K562 (cell line): ENCODE results near the gene ERF. TPM values are rescaled to one million over a fixed set of nuclear protein-coding genes. Genes with fewer than 3 reads are reported as not detected.
A peak's percentile ranks its signal among the peaks of the same experiment; 100 is the strongest.

Experiments
- BHLHE40 ChIP-seq: IDR thresholded peaks from 2 replicates; pipeline ENCODE4 v1.6.1; 2011; ENCODE audit warnings: low read length, improper control_type of control experiment
- BRD9 ChIP-seq: fragments of 450-650 bp; IDR thresholded peaks from 2 replicates; pipeline ENCODE4 v1.6.1; 2018; ENCODE audit warnings: low read depth; ENCODE audit not compliant: partially characterized antibody
- CEBPB ChIP-seq: fragments of 450-650 bp; IDR thresholded peaks from 2 replicates; pipeline ENCODE4 v1.6.1; 2016; ENCODE audit warnings: missing genetic modification characterization, missing compliant biosample characterization
- DNMT1 ChIP-seq: fragments of 450-650 bp; IDR thresholded peaks from 2 replicates; pipeline ENCODE4 v1.6.1; 2016; ENCODE audit warnings: antibody characterized with exemption, mild to moderate bottlenecking
- ELF1 ChIP-seq: fragments of 200-800 bp; sonication (Bioruptor generic); IDR thresholded peaks from 2 replicates; pipeline ENCODE4 v1.6.1; 2016; ENCODE audit warnings: missing genetic modification characterization, missing compliant biosample characterization
- FOSL1 ChIP-seq: fragments of 200-800 bp; sonication (Bioruptor generic); conservative IDR thresholded peaks from 2 replicates; pipeline ENCODE4 v1.6.1; 2016; ENCODE audit warnings: missing genetic modification characterization, missing compliant biosample characterization
- FOXK2 ChIP-seq, 2 experiments: fragments of 450-650 bp; IDR thresholded peaks in 1 of 2; conservative IDR thresholded peaks in 1 of 2; 2 replicates each; pipeline ENCODE4 v1.6.1; 2016; ENCODE audit warnings: low read depth in 2 of 2, mild to moderate bottlenecking in 1 of 2
- FOXO4 ChIP-seq: fragments of 450-650 bp; formaldehyde crosslinking; IDR thresholded peaks from 2 replicates; pipeline ENCODE4 v1.4.0; 2020; ENCODE audit warnings: mild to moderate bottlenecking, moderate library complexity
- MBD2 ChIP-seq: sonication (generic); IDR thresholded peaks from 2 replicates; pipeline ENCODE4 v1.6.1; 2016; ENCODE audit warnings: low read depth, borderline replicate concordance
- MITF ChIP-seq: IDR thresholded peaks from 2 replicates; pipeline ENCODE4 v1.6.1; 2014; ENCODE audit warnings: antibody characterized with exemption
- NR2C2 ChIP-seq, 2 experiments: fragments of 200-800 bp in 1 of 2; sonication (Bioruptor generic) in 1 of 2; sonication (generic) in 1 of 2; formaldehyde crosslinking in 1 of 2; IDR thresholded peaks; 2 replicates each; pipeline versions ENCODE4 v1.6.1 to v1.8.0; 2016 to 2022; ENCODE audit warnings: mild to moderate bottlenecking in 1 of 2, missing compliant biosample characterization in 1 of 2, missing genetic modification characterization in 1 of 2, missing genetic modification reagents in 1 of 2
- PHF8 ChIP-seq: fragments of 200-600 bp; sonication (generic); IDR thresholded peaks from 2 replicates; pipeline ENCODE4 v1.6.1; 2012; ENCODE audit warnings: mixed run types, mild to moderate bottlenecking, inconsistent platforms, low read length, moderate library complexity, borderline replicate concordance
- RBBP5 ChIP-seq: fragments of 200-600 bp; sonication (generic); IDR thresholded peaks from 2 replicates; pipeline ENCODE4 v1.6.1; 2012; ENCODE audit warnings: borderline replicate concordance, mild to moderate bottlenecking, low read length, control low read depth, inconsistent platforms; ENCODE audit not compliant: insufficient read depth, poor library complexity, severe bottlenecking
- SMAD1 ChIP-seq: fragments of 150-350 bp; IDR thresholded peaks from 2 replicates; pipeline ENCODE4 v1.6.1; 2014; ENCODE audit warnings: low read length, low read depth; ENCODE audit not compliant: partially characterized antibody
- SRSF3 ChIP-seq: fragments of 200-400 bp; formaldehyde crosslinking; IDR thresholded peaks from 2 replicates; pipeline ENCODE4 v1.6.1; 2016; ENCODE audit warnings: mild to moderate bottlenecking, low read length, moderate library complexity; ENCODE audit not compliant: insufficient read depth
- TEAD4 ChIP-seq, 2 experiments: sonication (generic) in 1 of 2; formaldehyde crosslinking in 1 of 2; IDR thresholded peaks; 2 replicates each; pipeline versions ENCODE4 v1.6.1 to v1.8.0; 2012 to 2022; ENCODE audit warnings: borderline replicate concordance in 1 of 2, inconsistent platforms in 1 of 2, low read length in 1 of 2, mild to moderate bottlenecking in 1 of 2, missing genetic modification reagents in 1 of 2
- ZBTB17 ChIP-seq: fragments of 450-650 bp; formaldehyde crosslinking; IDR thresholded peaks from 2 replicates; pipeline ENCODE4 v1.4.0; 2020; ENCODE audit warnings: mild to moderate bottlenecking
- ZC3H4 ChIP-seq: sonication (generic); formaldehyde crosslinking; IDR thresholded peaks from 2 replicates; pipeline ENCODE4 v1.9.0; 2021; ENCODE audit warnings: missing genetic modification reagents, borderline replicate concordance
- ZEB2 ChIP-seq: fragments of 450-650 bp; IDR thresholded peaks from 2 replicates; pipeline ENCODE4 v1.6.1; 2016
- ZNF253 ChIP-seq: fragments of 250-450 bp; sonication (Bioruptor Pico); conservative IDR thresholded peaks from 2 replicates; pipeline ENCODE4 v1.6.1; 2021; ENCODE audit warnings: mild to moderate bottlenecking
- ZNF644 ChIP-seq: fragments of 200-800 bp; sonication (Bioruptor generic); IDR thresholded peaks from 2 replicates; pipeline ENCODE4 v1.6.1; 2016; ENCODE audit warnings: low read depth, missing genetic modification characterization, missing compliant biosample characterization
- polyA plus RNA-seq, 8 experiments: library from polyadenylated mRNA; depleted of rRNA in 4 of 8; stranded (reverse) in 5 of 8; unstranded in 3 of 8; fragments of >200 nt; fragmentation: Nextera tagmentation in 2 of 8; fragmentation: Illumina TruSeq in 1 of 8; extraction: Ambion mirVana in 2 of 8; extraction: Trizol in 1 of 8; gene quantifications; 2 replicates each; pipeline versions ENCODE4 v1.2.1 to v1.2.3, GENCODE V29; 2011 to 2014; ENCODE audit warnings: inconsistent platforms in 1 of 8, missing spikeins in 1 of 8
- total RNA-seq, 7 experiments: library from RNA; depleted of rRNA in 6 of 7; stranded (reverse); fragments of >200 nt in 6 of 7; fragmentation: Illumina TruSeq in 2 of 7; extraction: Trizol in 2 of 7; gene quantifications; 2 replicates each; pipeline versions ENCODE4 v1.2.1 to v1.2.3, GENCODE V29; 2011 to 2021; ENCODE audit warnings: low replicate concordance in 1 of 7
- TF ChIP-seq, protein P1 (sequence below): sonication (generic); formaldehyde crosslinking; IDR thresholded peaks from 2 replicates; pipeline ENCODE4 v1.9.0; 2022; ENCODE audit warnings: mild to moderate bottlenecking, missing genetic modification reagents
- TF ChIP-seq, protein P2 (sequence below): fragments of 250-450 bp; sonication (Bioruptor Pico); IDR thresholded peaks from 2 replicates; pipeline ENCODE4 v1.5.1; 2021; ENCODE audit warnings: mild to moderate bottlenecking

ERF gene
- total and polyA plus RNA-seq, 9 of the 15 experiments (the other 6 are each of a cell fraction or from before 2014, with no cell fraction given): 0.03 to 75.4 (median 27.0) TPM

DNA sequence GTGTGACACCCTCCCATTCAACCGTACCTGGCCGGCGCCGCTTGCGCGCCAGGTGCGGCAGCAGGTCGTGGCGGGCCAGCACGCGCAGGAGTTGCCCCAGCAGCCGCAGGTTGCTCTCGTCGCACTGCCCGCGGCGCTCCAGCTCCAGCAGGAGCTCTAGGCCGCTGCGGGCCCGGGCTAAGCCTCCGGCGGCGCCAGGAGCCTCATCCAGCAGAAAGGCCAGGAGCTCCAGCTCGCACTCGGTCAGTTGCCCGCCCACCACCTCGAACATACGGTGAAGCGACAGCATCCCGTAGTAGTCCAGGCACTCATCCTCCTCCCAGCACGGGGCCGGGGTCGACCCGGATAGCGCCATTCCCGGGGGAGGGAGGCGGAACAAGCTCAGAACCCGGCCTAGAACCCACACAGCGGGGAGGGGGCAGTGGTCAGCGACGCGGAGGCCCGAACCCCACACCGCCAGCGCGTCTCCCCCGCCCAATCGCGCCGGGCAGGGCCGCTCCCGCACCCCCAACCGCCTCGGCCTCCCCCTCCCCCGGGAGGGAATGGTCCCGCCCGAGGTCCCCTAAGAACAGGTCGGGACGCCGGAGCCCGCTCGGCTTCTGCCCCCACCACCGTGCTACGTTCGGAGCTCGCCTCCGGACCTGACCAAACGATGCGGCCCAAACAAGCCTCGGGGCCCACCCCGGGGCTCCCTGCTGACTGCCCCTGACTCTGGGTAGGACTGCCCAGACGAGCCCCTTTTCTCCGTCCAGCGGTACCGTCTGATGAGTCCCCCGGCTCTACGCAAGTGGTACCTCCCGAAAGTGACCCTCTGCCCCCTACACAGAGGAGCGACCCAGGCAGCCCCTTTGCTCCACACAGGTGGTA is 38.0 kb downstream of the ERF start (continued):
- TF ChIP-seq BRD9 (no peak), TEAD4 (IDR thresholded peaks at IDR 0.05; ENCODE audit: low read length) (no peak), TEAD4 (CRISPR knock-in tag; IDR thresholded peaks at IDR 0.05; ENCODE audit: borderline replicate concordance) (0 out of 2 replicates have a peak, but pooled peaks have one; percentile 52), ZNF644 (tag) (no peak), ZBTB17 (CRISPR knock-in tag) (no peak), DNMT1 (0 out of 2 replicates have a peak, but pooled peaks have one; percentile 45), SRSF3 (no peak), ZNF253 (CRISPR knock-in tag) (no peak), FOXO4 (no peak), FOXK2 (conservative IDR thresholded peaks at IDR 0.05 in 1 of 2, IDR thresholded peaks at IDR 0.05 in 1 of 2; ENCODE audit: low read depth in 2 of 2) (peak in 1 of 2 experiments; percentile 92; a peak in 2 of 4 replicates), ZEB2 (0 out of 2 replicates have a peak, but pooled peaks have one; percentile 20), ZC3H4 (CRISPR knock-in tag) (0 out of 2 replicates have a peak, but pooled peaks have one; percentile 31), CEBPB (tag) (no peak), MBD2 (no peak), ELF1 (tag) (no peak), FOSL1 (tag) (no peak), MITF (no peak), NR2C2 (CRISPR knock-in tag; IDR thresholded peaks at IDR 0.05) (no peak), NR2C2 (tag; IDR thresholded peaks at IDR 0.05) (no peak), SMAD1 (no peak), RBBP5 (peak; percentile 3), BHLHE40 (no peak), PHF8 (no peak)
- TF ChIP-seq, protein P1, sequence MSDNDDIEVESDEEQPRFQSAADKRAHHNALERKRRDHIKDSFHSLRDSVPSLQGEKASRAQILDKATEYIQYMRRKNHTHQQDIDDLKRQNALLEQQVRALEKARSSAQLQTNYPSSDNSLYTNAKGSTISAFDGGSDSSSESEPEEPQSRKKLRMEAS (CRISPR knock-in tag): peak; percentile 32; the same call in 1 of the 2 replicates
- TF ChIP-seq, protein P2, sequence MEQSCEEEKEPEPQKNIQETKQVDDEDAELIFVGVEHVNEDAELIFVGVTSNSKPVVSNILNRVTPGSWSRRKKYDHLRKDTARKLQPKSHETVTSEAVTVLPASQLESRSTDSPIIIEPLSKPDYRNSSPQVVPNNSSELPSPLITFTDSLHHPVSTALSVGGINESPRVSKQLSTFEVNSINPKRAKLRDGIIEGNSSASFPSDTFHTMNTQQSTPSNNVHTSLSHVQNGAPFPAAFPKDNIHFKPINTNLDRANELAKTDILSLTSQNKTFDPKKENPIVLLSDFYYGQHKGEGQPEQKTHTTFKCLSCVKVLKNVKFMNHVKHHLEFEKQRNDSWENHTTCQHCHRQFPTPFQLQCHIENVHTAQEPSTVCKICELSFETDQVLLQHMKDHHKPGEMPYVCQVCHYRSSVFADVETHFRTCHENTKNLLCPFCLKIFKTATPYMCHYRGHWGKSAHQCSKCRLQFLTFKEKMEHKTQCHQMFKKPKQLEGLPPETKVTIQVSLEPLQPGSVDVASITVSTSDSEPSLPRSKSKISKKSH (CRISPR knock-in tag): no peak
